Tibial nerve (tissue), 4 donors: ENCODE measurements around the gene GZMH. TPM values are rescaled to one million over a fixed set of nuclear protein-coding genes. Genes with fewer than 3 reads are reported as not detected.
"Not testable (repeated sequence)": the region's sequence is repeated elsewhere in the genome, so short reads cannot be mapped to it uniquely, and the experiment has no call there.

Source experiments
- DNase-seq, 2 donors: peaks; one replicate each; pipeline ENCODE4 v3.0.0-alpha.2; 2019; ENCODE audit warnings: low spot score in 2 of 2
- H3K27ac ChIP-seq, 4 donors: fragments of 200-600 bp; sonication (generic) in 3 of 4; one replicate each; pipeline ENCODE4 v1.5.1; 2017 to 2019; ENCODE audit warnings: mild to moderate bottlenecking in 1 of 4
- H3K27me3 ChIP-seq, 2 donors: fragments of 200-600 bp; sonication (generic) in 1 of 2; one replicate each; pipeline versions ENCODE4 v1.5.1 to v1.6.0; 2017 to 2019
- H3K36me3 ChIP-seq, 3 donors: fragments of 200-600 bp; sonication (generic); one replicate each; pipeline ENCODE4 v1.5.1; 2018 to 2019
- H3K4me1 ChIP-seq, 4 donors: fragments of 200-600 bp; sonication (generic) in 3 of 4; one replicate each; pipeline ENCODE4 v1.5.1; 2017 to 2019
- H3K4me3 ChIP-seq, 4 donors: fragments of 200-600 bp; sonication (generic) in 3 of 4; one replicate each; pipeline ENCODE4 v1.5.1; 2017 to 2019; ENCODE audit warnings: mild to moderate bottlenecking in 1 of 4, moderate library complexity in 1 of 4
- H3K9me3 ChIP-seq, 4 donors: fragments of 200-600 bp; sonication (generic) in 3 of 4; one replicate each; pipeline ENCODE4 v1.5.1; 2017 to 2019
- EP300 ChIP-seq, 2 donors: sonication (generic); formaldehyde crosslinking; IDR thresholded peaks; one replicate each; pipeline ENCODE4 v1.6.1; 2017; ENCODE audit warnings: antibody characterized with exemption in 2 of 2, mild to moderate bottlenecking in 1 of 2
- POLR2A ChIP-seq, 2 donors: fragments of 450-650 bp; IDR thresholded peaks; one replicate each; pipeline ENCODE4 v1.6.1; 2017; ENCODE audit warnings: antibody characterized with exemption in 2 of 2, mild to moderate bottlenecking in 2 of 2, moderate library complexity in 2 of 2
- WGBS, 2 donors: methylation state at CpG; one replicate each; pipeline ENCODE4 v1.1.5; 2018; 5-methylcytosine and 5-hydroxymethylcytosine counted together
- total RNA-seq, 4 donors: library from RNA; depleted of rRNA; stranded (reverse); fragments of >200 nt; gene quantifications; one replicate each; pipeline ENCODE4 v1.1.0, GENCODE V29; 2016
- TF ChIP-seq, protein P1 (sequence below), 5 experiments: fragments of 200-600 bp in 3 of 5; fragments of 450-650 bp in 2 of 5; sonication (generic) in 3 of 5; IDR thresholded peaks; one replicate each; pipeline ENCODE4 v1.5.1; 2016 to 2019; ENCODE audit warnings: antibody characterized with exemption in 5 of 5, mild to moderate bottlenecking in 3 of 5, moderate library complexity in 2 of 5

Gene GZMH, protein sequence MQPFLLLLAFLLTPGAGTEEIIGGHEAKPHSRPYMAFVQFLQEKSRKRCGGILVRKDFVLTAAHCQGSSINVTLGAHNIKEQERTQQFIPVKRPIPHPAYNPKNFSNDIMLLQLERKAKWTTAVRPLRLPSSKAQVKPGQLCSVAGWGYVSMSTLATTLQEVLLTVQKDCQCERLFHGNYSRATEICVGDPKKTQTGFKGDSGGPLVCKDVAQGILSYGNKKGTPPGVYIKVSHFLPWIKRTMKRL
- not detected for total RNA-seq

DNA sequence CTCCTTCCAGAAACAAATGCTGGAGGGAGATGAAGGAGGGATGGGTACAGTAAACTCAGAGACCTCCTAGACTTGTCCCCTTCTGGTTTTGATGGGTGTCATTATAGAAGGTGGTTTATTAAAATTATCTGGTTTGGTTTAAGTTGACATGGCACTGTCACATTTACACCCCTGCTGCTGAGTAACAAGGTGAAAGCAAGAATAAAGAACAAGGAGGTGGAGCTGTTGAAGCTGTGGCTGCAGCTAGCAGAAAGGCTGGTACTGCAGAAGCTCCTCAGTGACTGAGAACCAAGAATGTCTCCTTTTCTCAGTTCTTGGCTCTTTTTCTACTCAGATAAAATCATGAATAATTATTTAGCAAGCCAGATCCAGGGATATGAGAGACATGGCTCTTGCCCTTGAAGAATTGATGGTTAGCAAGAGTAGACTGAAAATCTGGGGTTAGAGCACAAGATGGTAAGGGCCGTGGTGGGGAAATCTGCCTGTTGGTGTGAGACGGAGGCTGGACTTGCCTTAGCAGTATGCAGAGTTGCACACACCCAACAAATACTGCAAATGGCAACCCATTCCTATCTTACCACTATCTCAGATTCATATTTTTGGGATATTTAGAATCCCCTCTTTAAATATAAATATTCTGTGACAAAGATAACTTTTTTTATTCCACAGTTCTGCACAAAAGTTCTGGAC lies at the start of gene GZMH:
Gene GZMH (minus strand): TSS at position 31 of the 690 bp plus-strand sequence. CDS start 72 bp downstream, outside the sequence.
- peaks cover 0 to 12% (median 0%) of the 10 kb centered on the region in 4 donors for H3K9me3 ChIP-seq
- H3K36me3 ChIP-seq, result no peaks in the 10 kb centered on the region
- no peaks in the 10 kb centered on the region for H3K4me1 ChIP-seq
- WGBS, 2 donors, result 86 to 87% methylated on average over 2 of the region's 2 CpGs
- DNase-seq, result no peak
- H3K27ac ChIP-seq, result no peak within 1 kb of the TSS
- no peaks in the 10 kb centered on the region for H3K27me3 ChIP-seq
- no peak within 1 kb of the TSS for H3K4me3 ChIP-seq
- TF ChIP-seq POLR2A (IDR thresholded peaks at IDR 0.05), result no peak
- TF ChIP-seq, protein P1, sequence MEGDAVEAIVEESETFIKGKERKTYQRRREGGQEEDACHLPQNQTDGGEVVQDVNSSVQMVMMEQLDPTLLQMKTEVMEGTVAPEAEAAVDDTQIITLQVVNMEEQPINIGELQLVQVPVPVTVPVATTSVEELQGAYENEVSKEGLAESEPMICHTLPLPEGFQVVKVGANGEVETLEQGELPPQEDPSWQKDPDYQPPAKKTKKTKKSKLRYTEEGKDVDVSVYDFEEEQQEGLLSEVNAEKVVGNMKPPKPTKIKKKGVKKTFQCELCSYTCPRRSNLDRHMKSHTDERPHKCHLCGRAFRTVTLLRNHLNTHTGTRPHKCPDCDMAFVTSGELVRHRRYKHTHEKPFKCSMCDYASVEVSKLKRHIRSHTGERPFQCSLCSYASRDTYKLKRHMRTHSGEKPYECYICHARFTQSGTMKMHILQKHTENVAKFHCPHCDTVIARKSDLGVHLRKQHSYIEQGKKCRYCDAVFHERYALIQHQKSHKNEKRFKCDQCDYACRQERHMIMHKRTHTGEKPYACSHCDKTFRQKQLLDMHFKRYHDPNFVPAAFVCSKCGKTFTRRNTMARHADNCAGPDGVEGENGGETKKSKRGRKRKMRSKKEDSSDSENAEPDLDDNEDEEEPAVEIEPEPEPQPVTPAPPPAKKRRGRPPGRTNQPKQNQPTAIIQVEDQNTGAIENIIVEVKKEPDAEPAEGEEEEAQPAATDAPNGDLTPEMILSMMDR (IDR thresholded peaks at IDR 0.05), result no peak
- TF ChIP-seq EP300 (IDR thresholded peaks at IDR 0.05), result no peak

DNA sequence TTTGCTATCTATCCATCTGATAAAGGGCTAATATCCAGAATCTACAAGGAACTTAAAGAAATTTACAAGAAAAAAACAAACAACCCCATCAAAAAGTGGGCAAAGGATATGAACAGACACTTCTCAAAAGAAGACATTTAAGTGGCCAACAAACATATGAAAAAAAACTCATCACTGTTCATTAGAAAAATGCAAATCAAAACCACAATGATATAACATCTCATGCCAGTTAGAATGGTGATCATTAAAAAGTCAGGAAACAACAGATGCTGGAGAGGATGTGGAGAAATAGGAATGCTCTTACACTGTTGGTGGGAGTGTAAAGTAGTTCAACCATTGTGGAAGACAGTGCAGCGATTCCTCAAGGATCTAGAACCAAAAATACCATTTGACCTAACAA lies 38.9 kb upstream of the GZMH start:
- not testable (repeated sequence) for DNase-seq, H3K27me3 ChIP-seq, H3K4me3 ChIP-seq, H3K27ac ChIP-seq, H3K36me3 ChIP-seq, H3K4me1 ChIP-seq
- WGBS, 2 donors, result 60 to 65% methylated on average over 1 of the region's 1 CpG
- peaks cover 0 to 19% (median 0%) of the 10 kb centered on the region in 4 donors for H3K9me3 ChIP-seq

DNA sequence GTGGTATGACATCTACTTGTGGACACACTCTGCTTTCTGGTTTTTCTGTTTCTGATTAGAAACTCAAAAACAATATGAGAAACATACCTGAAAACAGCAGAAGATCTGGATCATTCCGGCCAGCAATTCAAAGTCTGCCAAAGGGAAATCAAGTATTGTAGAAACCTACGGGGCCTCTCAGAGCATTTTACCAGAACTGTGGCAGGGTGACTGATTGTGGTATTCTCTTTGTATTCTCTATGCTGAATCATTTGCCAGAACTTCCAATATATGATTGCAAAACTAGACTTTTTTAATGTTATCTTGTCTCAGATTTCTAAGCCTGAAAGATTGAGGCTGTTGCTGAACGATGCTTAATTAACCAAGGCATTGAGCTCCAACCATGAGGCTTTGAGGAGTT lies 30.4 kb upstream of the GZMH start:
- no peaks in the 10 kb centered on the region for H3K27me3 ChIP-seq
- H3K4me1 ChIP-seq, result no peaks in the 10 kb centered on the region
- TF ChIP-seq, protein P1 (IDR thresholded peaks at IDR 0.05), result no peak
- TF ChIP-seq POLR2A (IDR thresholded peaks at IDR 0.05) (no peak), EP300 (IDR thresholded peaks at IDR 0.05) (no peak)
- no peak overlapping the region for H3K4me3 ChIP-seq
- H3K9me3 ChIP-seq, result no peaks in the 10 kb centered on the region
- WGBS, 2 donors, result 69 to 94% methylated on average over 3 of the region's 3 CpGs
- no peaks in the 10 kb centered on the region for H3K36me3 ChIP-seq
- no peak overlapping the region for H3K27ac ChIP-seq
- no peak for DNase-seq

DNA sequence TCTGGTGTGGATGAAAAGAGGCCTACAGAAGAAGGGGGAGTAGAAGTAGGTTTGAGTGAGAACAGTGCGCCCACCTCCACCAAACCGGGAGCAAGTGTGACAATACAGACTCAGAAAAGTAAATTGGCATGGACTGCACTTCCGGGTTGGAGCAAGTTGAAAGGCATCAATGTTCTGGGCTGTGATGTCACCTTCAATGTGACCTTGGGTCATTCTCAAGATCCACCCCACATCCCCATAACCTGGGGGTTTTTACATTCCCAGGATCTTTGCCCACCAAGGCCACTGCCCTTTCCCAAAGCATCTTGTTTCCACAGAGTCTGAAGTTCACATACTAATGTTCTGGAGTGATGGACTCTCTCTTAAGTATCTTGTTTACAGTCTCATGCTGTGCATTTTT lies 29.8 kb upstream of the GZMH start:
- no peak for TF ChIP-seq POLR2A (IDR thresholded peaks at IDR 0.05)
- no peak for TF ChIP-seq EP300 (IDR thresholded peaks at IDR 0.05)
- TF ChIP-seq, protein P1 (IDR thresholded peaks at IDR 0.05), result no peak
- Histone ChIP-seq H3K27me3 (no peaks in the 10 kb centered on the region), H3K4me3 (no peak overlapping the region), H3K36me3 (no peaks in the 10 kb centered on the region), H3K27ac (no peak overlapping the region), H3K9me3 (no peaks in the 10 kb centered on the region), H3K4me1 (no peaks in the 10 kb centered on the region)
- 72 to 79% methylated on average over 3 of the region's 3 CpGs for WGBS, 2 donors
- no peak for DNase-seq

DNA sequence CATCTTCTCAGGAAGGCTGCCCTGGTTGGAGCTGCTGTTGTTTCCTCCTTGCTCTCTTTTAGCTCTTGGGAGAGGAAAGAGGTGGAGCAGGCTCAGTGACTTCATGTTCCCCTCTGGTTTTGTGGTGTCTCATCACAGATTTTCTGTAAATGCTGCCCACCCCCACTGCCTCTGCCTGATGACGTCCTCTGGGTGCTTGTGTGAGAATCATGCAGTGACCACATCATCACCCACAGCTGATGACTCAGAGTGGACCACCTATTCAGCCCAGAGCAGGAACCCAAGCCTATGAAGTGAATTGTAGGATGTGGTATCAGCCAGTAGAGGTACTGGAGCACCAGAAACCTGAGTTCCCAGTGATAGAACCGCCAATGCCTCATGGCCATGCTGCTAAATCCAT lies 24.7 kb upstream of the GZMH start, which contains the start of gene GZMB:
Gene GZMB (minus strand): TSS at position 33 of the 400 bp plus-strand sequence. CDS start 30 bp downstream, at position 3.
- no peak for DNase-seq

More for the DNA sequence above, 24.7 kb upstream of the GZMH start, which contains the start of gene GZMB:
- no peaks in the 10 kb centered on the region for H3K4me1 ChIP-seq
- H3K36me3 ChIP-seq, result no peaks in the 10 kb centered on the region
- TF ChIP-seq POLR2A (IDR thresholded peaks at IDR 0.05), result no peak
- TF ChIP-seq EP300 (IDR thresholded peaks at IDR 0.05), result no peak
- TF ChIP-seq, protein P1 (IDR thresholded peaks at IDR 0.05), result no peak
- H3K4me3 ChIP-seq, result no peak within 1 kb of the TSS
- H3K27me3 ChIP-seq, result no peaks in the 10 kb centered on the region
- WGBS, 2 donors, result 75 to 81% methylated on average over 2 of the region's 2 CpGs
- H3K9me3 ChIP-seq, result peaks cover 0 to 4% (median 0%) of the 10 kb centered on the region in 4 donors
- H3K27ac ChIP-seq, result no peak within 1 kb of the TSS
